GM06990 (cell line): ENCODE results near the gene SMOC2.

Experiments used
- DNase-seq: peaks from one replicate; pipeline ENCODE4 v3.0.0-alpha.2; 2011; ENCODE audit not compliant: insufficient read length; ENCODE audit errors: extremely low read depth
- H3K27me3 ChIP-seq: replicated peaks from 2 replicates; pipeline ENCODE4 v1.6.0; 2011; ENCODE audit warnings: low read length; ENCODE audit not compliant: control insufficient read depth, insufficient read depth
- H3K36me3 ChIP-seq: 2 replicates; pipeline ENCODE4 v1.5.1; 2011; ENCODE audit warnings: low read length; ENCODE audit not compliant: control insufficient read depth, insufficient read depth
- H3K4me3 ChIP-seq: replicated peaks from 2 replicates; pipeline ENCODE4 v1.5.1; 2011; ENCODE audit warnings: low read depth, mild to moderate bottlenecking, control low read depth, low read length
- CTCF ChIP-seq: IDR thresholded peaks from 2 replicates; pipeline ENCODE4 v1.5.1; 2011; ENCODE audit warnings: low read length, control low read depth, mild to moderate bottlenecking, inconsistent platforms; ENCODE audit not compliant: insufficient read depth, poor library complexity, severe bottlenecking

The SMOC2 gene

GRCh38 chr6:168450917-168451316, 9.9 kb downstream of the SMOC2 start:
- H3K36me3 ChIP-seq = no peaks in the 10 kb centered on the region
- no peaks in the 10 kb centered on the region for H3K27me3 ChIP-seq
- DNase-seq = no peak
- no peak overlapping the region for H3K4me3 ChIP-seq
- no peak for TF ChIP-seq CTCF

GRCh38 chr6:168451805-168452517, 11.0 kb downstream of the SMOC2 start:
- no peaks in the 10 kb centered on the region for H3K36me3 ChIP-seq
- no peak for TF ChIP-seq CTCF
- no peak for DNase-seq
- H3K4me3 ChIP-seq = no peak overlapping the region
- H3K27me3 ChIP-seq = no peaks in the 10 kb centered on the region

- H3K36me3 ChIP-seq = no peaks in the 10 kb centered on the region
- DNase-seq = no peak
- H3K4me3 ChIP-seq = no peak overlapping the region
- TF ChIP-seq CTCF = no peak
- no peaks in the 10 kb centered on the region for H3K27me3 ChIP-seq
Measured at GRCh38 chr6:168452685-168453377, 11.8 kb downstream of the SMOC2 start.

GRCh38 chr6:168455847-168456530, 15.0 kb downstream of the SMOC2 start:
- Histone ChIP-seq H3K27me3 (no peaks in the 10 kb centered on the region), H3K4me3 (no peak overlapping the region), H3K36me3 (no peaks in the 10 kb centered on the region)
- DNase-seq = no peak
- no peak for TF ChIP-seq CTCF

GRCh38 chr6:168456907-168457652, 16.1 kb downstream of the SMOC2 start:
- Histone ChIP-seq H3K4me3 (no peak overlapping the region), H3K27me3 (no peaks in the 10 kb centered on the region), H3K36me3 (no peaks in the 10 kb centered on the region)
- DNase-seq = no peak
- no peak for TF ChIP-seq CTCF
